ENCODE data around the gene DDN. TPM values are rescaled to one million over a fixed set of nuclear protein-coding genes. Genes with fewer than 3 reads are reported as not detected.

Gene DDN
- total and polyA plus RNA-seq, 9 of the 15 experiments (the other 6 are each of a cell fraction or from before 2014, with no cell fraction given) = 0.03 to 3.6 (median 1.6) TPM

DNA sequence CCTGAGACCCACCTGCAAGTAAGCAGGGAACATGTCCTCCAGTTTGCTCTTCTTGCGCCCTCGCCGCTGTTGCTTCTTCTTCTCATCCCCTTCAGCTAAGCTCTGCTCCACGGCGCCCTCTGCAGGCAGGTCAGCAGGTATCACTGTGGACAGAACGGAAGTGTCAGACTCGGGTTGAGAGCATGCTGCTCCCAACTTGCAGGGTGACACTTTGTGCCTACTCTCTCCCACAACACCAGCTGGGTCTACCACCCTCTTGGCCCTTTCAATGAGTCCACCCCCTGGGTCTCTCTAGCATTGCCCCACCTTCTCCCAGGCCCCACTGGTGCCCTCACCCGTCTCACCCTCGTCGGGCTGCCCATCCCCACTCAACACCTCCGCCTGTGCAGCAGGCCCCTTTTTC is 44.7 kb upstream of the DDN start (continued):
- TF ChIP-seq, protein P1, sequence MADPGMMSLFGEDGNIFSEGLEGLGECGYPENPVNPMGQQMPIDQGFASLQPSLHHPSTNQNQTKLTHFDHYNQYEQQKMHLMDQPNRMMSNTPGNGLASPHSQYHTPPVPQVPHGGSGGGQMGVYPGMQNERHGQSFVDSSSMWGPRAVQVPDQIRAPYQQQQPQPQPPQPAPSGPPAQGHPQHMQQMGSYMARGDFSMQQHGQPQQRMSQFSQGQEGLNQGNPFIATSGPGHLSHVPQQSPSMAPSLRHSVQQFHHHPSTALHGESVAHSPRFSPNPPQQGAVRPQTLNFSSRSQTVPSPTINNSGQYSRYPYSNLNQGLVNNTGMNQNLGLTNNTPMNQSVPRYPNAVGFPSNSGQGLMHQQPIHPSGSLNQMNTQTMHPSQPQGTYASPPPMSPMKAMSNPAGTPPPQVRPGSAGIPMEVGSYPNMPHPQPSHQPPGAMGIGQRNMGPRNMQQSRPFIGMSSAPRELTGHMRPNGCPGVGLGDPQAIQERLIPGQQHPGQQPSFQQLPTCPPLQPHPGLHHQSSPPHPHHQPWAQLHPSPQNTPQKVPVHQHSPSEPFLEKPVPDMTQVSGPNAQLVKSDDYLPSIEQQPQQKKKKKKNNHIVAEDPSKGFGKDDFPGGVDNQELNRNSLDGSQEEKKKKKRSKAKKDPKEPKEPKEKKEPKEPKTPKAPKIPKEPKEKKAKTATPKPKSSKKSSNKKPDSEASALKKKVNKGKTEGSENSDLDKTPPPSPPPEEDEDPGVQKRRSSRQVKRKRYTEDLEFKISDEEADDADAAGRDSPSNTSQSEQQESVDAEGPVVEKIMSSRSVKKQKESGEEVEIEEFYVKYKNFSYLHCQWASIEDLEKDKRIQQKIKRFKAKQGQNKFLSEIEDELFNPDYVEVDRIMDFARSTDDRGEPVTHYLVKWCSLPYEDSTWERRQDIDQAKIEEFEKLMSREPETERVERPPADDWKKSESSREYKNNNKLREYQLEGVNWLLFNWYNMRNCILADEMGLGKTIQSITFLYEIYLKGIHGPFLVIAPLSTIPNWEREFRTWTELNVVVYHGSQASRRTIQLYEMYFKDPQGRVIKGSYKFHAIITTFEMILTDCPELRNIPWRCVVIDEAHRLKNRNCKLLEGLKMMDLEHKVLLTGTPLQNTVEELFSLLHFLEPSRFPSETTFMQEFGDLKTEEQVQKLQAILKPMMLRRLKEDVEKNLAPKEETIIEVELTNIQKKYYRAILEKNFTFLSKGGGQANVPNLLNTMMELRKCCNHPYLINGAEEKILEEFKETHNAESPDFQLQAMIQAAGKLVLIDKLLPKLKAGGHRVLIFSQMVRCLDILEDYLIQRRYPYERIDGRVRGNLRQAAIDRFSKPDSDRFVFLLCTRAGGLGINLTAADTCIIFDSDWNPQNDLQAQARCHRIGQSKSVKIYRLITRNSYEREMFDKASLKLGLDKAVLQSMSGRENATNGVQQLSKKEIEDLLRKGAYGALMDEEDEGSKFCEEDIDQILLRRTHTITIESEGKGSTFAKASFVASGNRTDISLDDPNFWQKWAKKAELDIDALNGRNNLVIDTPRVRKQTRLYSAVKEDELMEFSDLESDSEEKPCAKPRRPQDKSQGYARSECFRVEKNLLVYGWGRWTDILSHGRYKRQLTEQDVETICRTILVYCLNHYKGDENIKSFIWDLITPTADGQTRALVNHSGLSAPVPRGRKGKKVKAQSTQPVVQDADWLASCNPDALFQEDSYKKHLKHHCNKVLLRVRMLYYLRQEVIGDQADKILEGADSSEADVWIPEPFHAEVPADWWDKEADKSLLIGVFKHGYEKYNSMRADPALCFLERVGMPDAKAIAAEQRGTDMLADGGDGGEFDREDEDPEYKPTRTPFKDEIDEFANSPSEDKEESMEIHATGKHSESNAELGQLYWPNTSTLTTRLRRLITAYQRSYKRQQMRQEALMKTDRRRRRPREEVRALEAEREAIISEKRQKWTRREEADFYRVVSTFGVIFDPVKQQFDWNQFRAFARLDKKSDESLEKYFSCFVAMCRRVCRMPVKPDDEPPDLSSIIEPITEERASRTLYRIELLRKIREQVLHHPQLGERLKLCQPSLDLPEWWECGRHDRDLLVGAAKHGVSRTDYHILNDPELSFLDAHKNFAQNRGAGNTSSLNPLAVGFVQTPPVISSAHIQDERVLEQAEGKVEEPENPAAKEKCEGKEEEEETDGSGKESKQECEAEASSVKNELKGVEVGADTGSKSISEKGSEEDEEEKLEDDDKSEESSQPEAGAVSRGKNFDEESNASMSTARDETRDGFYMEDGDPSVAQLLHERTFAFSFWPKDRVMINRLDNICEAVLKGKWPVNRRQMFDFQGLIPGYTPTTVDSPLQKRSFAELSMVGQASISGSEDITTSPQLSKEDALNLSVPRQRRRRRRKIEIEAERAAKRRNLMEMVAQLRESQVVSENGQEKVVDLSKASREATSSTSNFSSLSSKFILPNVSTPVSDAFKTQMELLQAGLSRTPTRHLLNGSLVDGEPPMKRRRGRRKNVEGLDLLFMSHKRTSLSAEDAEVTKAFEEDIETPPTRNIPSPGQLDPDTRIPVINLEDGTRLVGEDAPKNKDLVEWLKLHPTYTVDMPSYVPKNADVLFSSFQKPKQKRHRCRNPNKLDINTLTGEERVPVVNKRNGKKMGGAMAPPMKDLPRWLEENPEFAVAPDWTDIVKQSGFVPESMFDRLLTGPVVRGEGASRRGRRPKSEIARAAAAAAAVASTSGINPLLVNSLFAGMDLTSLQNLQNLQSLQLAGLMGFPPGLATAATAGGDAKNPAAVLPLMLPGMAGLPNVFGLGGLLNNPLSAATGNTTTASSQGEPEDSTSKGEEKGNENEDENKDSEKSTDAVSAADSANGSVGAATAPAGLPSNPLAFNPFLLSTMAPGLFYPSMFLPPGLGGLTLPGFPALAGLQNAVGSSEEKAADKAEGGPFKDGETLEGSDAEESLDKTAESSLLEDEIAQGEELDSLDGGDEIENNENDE (IDR thresholded peaks at IDR 0.05; ENCODE audit: low read depth, low read length) = no peak
- TF ChIP-seq, protein P2, sequence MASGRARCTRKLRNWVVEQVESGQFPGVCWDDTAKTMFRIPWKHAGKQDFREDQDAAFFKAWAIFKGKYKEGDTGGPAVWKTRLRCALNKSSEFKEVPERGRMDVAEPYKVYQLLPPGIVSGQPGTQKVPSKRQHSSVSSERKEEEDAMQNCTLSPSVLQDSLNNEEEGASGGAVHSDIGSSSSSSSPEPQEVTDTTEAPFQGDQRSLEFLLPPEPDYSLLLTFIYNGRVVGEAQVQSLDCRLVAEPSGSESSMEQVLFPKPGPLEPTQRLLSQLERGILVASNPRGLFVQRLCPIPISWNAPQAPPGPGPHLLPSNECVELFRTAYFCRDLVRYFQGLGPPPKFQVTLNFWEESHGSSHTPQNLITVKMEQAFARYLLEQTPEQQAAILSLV (tag; IDR thresholded peaks at IDR 0.05) = no peak
- TF ChIP-seq ZNF24 (IDR thresholded peaks at IDR 0.05) (no peak), SPI1 (IDR thresholded peaks at IDR 0.05; ENCODE audit: borderline replicate concordance, low read depth, low read length) (peak; percentile 75), ZNF778 (CRISPR knock-in tag; IDR thresholded peaks at IDR 0.05) (no peak), GABPB1 (CRISPR knock-in tag; IDR thresholded peaks at IDR 0.05) (0 out of 2 replicates have a peak, but pooled peaks have one; percentile 48), RFX7 (CRISPR knock-in tag; IDR thresholded peaks at IDR 0.05) (no peak), ZNF212 (CRISPR knock-in tag; IDR thresholded peaks at IDR 0.05) (no peak), POLR2B (IDR thresholded peaks at IDR 0.05; ENCODE audit: low read depth, partially characterized antibody) (no peak), ZNF76 (CRISPR knock-in tag; IDR thresholded peaks at IDR 0.05; ENCODE audit: borderline replicate concordance) (no peak), ZNF408 (CRISPR knock-in tag; IDR thresholded peaks at IDR 0.05; ENCODE audit: low read depth) (no peak), LEF1 (IDR thresholded peaks at IDR 0.05) (no peak), ZNF644 (tag; IDR thresholded peaks at IDR 0.05; ENCODE audit: low read depth) (no peak)
- TF ChIP-seq, protein P3, sequence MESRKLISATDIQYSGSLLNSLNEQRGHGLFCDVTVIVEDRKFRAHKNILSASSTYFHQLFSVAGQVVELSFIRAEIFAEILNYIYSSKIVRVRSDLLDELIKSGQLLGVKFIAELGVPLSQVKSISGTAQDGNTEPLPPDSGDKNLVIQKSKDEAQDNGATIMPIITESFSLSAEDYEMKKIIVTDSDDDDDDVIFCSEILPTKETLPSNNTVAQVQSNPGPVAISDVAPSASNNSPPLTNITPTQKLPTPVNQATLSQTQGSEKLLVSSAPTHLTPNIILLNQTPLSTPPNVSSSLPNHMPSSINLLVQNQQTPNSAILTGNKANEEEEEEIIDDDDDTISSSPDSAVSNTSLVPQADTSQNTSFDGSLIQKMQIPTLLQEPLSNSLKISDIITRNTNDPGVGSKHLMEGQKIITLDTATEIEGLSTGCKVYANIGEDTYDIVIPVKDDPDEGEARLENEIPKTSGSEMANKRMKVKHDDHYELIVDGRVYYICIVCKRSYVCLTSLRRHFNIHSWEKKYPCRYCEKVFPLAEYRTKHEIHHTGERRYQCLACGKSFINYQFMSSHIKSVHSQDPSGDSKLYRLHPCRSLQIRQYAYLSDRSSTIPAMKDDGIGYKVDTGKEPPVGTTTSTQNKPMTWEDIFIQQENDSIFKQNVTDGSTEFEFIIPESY (CRISPR knock-in tag; IDR thresholded peaks at IDR 0.05) = peak; percentile 98
- TF ChIP-seq, protein P4, sequence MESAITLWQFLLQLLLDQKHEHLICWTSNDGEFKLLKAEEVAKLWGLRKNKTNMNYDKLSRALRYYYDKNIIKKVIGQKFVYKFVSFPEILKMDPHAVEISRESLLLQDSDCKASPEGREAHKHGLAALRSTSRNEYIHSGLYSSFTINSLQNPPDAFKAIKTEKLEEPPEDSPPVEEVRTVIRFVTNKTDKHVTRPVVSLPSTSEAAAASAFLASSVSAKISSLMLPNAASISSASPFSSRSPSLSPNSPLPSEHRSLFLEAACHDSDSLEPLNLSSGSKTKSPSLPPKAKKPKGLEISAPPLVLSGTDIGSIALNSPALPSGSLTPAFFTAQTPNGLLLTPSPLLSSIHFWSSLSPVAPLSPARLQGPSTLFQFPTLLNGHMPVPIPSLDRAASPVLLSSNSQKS (CRISPR knock-in tag; IDR thresholded peaks at IDR 0.05) = no peak

All from K562 (cell line).